Measurements from ENCODE around the gene SLC27A5. TPM values are rescaled to one million over a fixed set of nuclear protein-coding genes. Genes with fewer than 3 reads are reported as not detected.
"Not testable (repeated sequence)": the region's sequence is repeated elsewhere in the genome, so short reads cannot be mapped to it uniquely, and the experiment has no call there.

SLC27A5 gene
- polyA plus RNA-seq, 3 donors: 8.0 to 9.9 (median 9.7) TPM

- no peak for DNase-seq (ENCODE audit: low read depth in 3 of 3, low spot score in 2 of 3)
Measured at GRCh38 chr19:58550362-58551122, 38.8 kb upstream of the SLC27A5 start.

GRCh38 chr19:58549664-58550361 is 38.0 kb upstream of the SLC27A5 start:
- no peak for DNase-seq (ENCODE audit: low read depth in 3 of 3, low spot score in 2 of 3)

- no peak for DNase-seq (ENCODE audit: low read depth in 3 of 3, low spot score in 2 of 3)
Measured at GRCh38 chr19:58548859-58549663, 37.3 kb upstream of the SLC27A5 start.

- no peak for DNase-seq (ENCODE audit: low read depth in 3 of 3, low spot score in 2 of 3)
Measured at GRCh38 chr19:58547323-58548312, 35.8 kb upstream of the SLC27A5 start.

GRCh38 chr19:58546019-58546530 is 34.3 kb upstream of the SLC27A5 start:
- DNase-seq (ENCODE audit: low read depth in 3 of 3, low spot score in 2 of 3): no peak

GRCh38 chr19:58545286-58546018 is 33.7 kb upstream of the SLC27A5 start:
- DNase-seq (ENCODE audit: low read depth in 3 of 3, low spot score in 2 of 3): no peak

GRCh38 chr19:58544591-58545285 is 32.9 kb upstream of the SLC27A5 start:
- DNase-seq (ENCODE audit: low read depth in 3 of 3, low spot score in 2 of 3): no peak

GRCh38 chr19:58543826-58544590 is 32.2 kb upstream of the SLC27A5 start, which contains the start of gene TRIM28:
TSS of gene TRIM28 (plus strand) at chr19:58544064. CDS start at chr19:58544758, 694 bp downstream.
- peak; percentile 92 to 99 (median 96) for DNase-seq (ENCODE audit: low read depth in 3 of 3, low spot score in 2 of 3)

- not testable (repeated sequence) for DNase-seq (ENCODE audit: low read depth in 3 of 3, low spot score in 2 of 3)
Measured at GRCh38 chr19:58542641-58543372, 31.0 kb upstream of the SLC27A5 start.

- not testable (repeated sequence) for DNase-seq (ENCODE audit: low read depth in 3 of 3, low spot score in 2 of 3)
Measured at GRCh38 chr19:58539169-58539559, 27.4 kb upstream of the SLC27A5 start.

GRCh38 chr19:58538257-58539168 is 26.7 kb upstream of the SLC27A5 start:
- no peak for DNase-seq (ENCODE audit: low read depth in 3 of 3, low spot score in 2 of 3)

- no peak for DNase-seq (ENCODE audit: low read depth in 3 of 3, low spot score in 2 of 3)
Measured at GRCh38 chr19:58536852-58537798, 25.3 kb upstream of the SLC27A5 start.

GRCh38 chr19:58535857-58536256 is 24.1 kb upstream of the SLC27A5 start:
- DNase-seq (ENCODE audit: low read depth in 3 of 3, low spot score in 2 of 3): no peak

- DNase-seq (ENCODE audit: low read depth in 3 of 3, low spot score in 2 of 3): no peak
Measured at GRCh38 chr19:58531034-58531840, 19.4 kb upstream of the SLC27A5 start.

Data from right renal cortex interstitium (tissue), 3 donors.